NCI-H345 treated with DMSO at 0.1 percent for 48 hours (cell line): ENCODE results near the gene CDY2B.
"Not testable (repeated sequence)": the region's sequence is repeated elsewhere in the genome, so short reads cannot be mapped to it uniquely, and the experiment has no call there.

Experiments
- DNase-seq: peaks from one replicate; lab custom pipeline; 2025; ENCODE audit not compliant: unreplicated experiment; lab: John Stamatoyannopoulos, UW

Gene CDY2B, protein sequence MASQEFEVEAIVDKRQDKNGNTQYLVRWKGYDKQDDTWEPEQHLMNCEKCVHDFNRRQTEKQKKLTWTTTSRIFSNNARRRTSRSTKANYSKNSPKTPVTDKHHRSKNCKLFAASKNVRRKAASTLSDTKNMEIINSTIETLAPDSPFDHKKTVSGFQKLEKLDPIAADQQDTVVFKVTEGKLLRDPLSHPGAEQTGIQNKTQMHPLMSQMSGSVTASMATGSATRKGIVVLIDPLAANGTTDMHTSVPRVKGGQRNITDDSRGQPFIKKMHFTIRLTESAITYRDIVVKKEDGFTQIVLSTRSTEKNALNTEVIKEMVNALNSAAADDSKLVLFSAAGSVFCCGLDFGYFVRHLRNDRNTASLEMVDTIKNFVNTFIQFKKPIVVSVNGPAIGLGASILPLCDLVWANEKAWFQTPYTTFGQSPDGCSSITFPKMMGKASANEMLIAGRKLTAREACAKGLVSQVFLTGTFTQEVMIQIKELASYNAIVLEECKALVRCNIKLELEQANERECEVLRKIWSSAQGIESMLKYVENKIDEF

DNA sequence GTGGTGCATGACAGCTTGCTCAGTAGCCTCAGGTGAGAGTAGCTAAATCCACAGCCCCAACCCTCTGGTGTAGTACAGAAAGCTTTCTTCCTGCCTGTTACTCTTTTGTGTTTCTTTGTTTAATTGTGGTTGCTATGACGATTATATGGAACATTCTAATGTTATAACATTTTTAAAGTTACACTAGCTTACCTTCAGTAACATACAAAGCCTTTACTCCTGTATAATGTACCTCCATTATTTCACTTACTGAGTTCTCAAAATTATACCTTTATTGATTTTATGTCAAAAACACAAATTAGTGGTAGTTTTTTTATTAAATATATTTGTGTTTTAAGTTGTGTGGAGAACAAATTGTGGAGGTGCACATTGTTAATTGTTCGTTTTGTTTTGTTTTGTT is at the start of gene CDY2B:
TSS of gene CDY2B (minus strand) at position 101 of the 400 bp plus-strand sequence. CDS start 328 bp downstream, outside the sequence.
- DNase-seq: not testable (repeated sequence)

DNA sequence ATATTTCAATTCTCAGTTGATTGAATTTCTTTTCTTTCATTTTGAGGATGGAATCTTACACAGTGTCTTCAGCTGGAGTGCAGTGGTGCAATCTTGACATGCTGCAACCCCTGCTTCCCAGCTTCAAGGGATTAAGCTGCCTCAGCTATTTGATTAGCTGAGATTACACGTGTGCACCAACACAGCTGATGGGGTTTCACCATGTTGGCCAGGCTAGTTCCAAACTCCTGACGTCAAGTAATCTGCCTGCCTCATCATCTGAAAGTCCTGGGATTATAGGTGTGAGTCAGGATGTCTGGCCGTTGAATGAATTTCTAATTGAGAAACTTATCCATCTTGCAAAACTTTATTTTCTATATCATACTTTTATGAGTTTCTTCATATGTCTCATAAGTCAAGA is 28.0 kb upstream of the CDY2B start:
- DNase-seq: not testable (repeated sequence)

DNA sequence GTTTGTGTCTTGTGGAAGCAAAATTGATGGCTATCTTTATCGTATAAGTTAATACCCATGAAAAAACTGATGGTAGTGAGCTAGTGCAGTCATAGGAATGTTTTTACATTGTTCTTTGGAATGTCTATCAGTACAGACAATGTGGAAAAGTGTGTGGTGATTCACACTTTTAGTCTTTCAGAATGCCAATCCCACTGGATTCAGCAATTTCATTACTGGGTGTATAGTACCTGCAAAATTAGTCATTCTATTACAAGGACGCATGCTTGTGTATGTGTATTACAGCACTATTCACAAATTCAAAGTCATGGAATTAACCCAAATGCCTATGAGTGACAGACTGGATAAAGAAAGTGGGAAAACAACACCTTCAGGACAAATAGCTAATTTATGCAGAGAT is 27.3 kb upstream of the CDY2B start:
- not testable (repeated sequence) for DNase-seq

DNA sequence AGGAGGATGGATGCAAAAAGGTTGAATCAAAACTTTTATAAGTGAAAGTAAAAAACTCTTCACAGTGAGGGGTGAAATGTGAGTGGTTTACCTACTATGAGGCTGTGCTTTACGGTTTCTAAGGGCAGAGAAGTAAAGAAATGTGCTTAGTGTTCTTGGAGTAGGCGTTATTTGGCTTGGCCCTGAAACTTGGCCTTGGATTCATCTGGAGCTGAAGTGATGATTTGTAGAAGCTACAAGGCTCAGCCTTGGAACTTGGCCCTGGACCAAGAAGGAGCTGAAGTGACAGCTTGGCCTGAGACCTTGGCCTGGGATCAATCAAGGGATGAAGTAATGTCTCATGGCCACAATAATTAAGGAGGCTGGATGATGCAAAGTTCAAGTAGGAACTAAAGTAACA is 1.7 kb upstream of the CDY2B start:
- DNase-seq: not testable (repeated sequence)

DNA sequence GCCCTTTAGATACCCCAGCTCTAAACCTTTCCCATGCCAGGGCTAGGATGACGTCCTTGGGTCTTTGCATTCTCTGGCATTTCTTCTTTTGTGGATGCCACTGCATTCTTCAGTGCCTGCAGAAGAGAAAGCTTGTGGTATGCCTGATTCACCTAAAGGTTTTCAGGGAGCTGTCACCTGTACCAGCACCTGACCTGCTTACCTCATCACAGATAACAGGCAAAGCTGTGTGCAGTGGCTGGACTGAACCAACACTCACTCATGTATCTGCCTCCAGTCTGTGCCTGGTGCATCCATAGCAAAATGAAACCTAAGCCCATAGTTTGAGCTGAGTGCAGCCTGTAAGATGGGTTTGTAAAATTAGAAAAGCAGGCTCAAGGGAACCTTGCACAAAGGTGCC is 3.3 kb downstream of the CDY2B start:
- not testable (repeated sequence) for DNase-seq

DNA sequence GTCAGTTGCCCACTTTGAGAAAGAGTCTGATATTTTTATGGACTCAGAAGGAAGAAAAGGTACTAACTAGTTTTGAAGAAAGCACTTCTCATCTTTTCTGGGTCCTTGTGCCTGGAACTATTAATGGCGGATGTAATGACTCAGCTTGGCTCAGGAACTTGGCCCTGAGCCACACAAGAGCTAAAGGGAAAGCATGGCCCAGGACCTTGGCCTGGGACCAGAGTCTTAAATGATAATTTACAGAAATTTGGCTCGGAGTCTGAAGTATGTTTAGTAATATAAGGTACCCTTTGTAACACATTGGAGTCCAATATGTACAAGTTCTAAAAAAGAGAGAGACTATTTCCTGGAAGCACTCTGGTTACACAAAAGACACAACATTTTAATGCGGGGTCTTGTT is 4.6 kb downstream of the CDY2B start:
- DNase-seq: not testable (repeated sequence)

DNA sequence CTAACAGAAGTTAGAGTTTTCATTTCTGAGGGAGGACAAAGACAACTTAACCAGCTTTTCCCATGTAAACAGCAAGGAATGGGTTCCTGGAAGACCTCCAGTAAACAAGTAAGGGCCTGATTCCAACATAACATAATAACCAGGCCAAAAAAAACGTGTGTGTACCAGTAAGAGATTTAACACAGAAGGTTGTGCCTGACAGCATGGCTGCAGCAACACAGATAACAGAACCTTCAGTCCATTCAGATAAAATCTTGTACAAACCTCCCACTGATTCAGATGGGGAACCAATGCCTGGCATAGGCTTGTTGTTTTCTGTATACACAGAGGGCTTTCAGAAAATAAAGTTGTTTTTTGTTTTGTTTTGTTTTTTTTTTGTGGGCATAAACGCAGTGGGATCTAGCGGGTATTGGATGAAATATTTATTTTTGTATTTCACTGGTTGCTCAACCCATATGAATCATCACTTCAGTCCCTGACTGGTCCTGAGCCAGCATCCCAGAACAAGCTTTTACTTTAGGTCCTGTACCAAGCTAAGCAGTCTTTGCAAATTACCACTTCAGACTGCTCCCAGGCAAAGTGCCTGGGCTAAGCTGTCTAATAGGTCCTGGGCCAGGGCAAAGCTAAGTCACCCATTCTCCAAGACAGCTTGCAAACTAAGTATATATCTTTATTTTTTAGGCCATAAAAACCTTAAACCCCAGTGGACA is 8.7 kb downstream of the CDY2B start:
- DNase-seq: not testable (repeated sequence)

DNA sequence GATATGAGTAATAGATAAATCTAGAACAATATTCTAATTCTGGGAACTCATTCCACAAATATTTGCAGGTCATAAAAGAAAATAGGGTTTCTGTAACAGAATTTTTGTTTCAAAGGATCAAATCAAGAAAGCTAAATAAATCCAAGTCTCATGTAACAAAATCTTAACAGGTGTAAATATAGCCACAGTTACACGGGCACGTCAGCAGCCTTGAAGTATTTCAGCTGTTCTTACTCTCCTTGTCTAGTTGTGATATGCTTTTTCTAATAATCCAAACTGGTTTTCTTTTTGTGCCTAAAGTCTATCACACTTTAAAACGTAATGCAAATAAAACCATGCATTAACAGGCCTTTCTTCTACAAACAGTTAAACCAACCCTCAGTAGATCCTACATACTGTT is 9.3 kb downstream of the CDY2B start:
- DNase-seq: not testable (repeated sequence)

DNA sequence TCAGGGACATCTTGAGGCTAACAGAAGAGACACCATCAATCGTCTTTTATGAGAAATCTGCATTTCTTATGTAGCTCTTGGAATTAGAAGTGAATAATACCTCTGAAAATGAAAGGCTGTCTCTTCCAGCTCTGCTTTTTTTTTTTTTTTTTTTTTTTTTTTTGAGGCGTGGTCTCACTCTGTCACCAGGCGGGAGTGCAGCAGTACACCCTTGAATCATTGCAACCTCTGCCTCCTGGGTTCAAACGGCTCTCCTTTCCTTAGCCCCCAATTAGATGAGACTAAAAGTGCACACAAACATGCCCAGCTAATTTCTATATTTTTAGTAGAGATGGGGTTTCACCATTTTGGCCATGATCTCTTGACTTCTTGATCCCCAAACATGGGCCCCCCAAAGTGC is 12.2 kb downstream of the CDY2B start:
- not testable (repeated sequence) for DNase-seq

DNA sequence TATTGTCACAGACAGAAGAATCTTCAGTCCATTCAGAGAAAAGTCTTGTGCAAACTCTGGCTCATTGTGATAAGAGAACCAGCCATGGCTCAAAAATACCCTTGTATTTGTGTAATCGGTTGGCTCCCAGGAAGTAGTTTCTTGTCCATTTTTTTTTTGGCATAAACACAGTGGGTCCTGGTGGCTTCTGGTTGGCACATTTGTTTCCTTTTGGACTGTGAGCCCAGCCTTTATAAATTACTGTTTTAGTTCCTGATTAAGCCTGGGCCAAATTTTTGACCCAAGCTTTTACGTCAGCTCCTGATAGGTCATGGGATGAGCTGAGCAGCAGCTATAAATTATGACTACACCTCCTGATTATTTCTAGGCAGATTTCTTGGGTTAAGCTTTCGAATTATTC is 19.4 kb downstream of the CDY2B start:
- not testable (repeated sequence) for DNase-seq

DNA sequence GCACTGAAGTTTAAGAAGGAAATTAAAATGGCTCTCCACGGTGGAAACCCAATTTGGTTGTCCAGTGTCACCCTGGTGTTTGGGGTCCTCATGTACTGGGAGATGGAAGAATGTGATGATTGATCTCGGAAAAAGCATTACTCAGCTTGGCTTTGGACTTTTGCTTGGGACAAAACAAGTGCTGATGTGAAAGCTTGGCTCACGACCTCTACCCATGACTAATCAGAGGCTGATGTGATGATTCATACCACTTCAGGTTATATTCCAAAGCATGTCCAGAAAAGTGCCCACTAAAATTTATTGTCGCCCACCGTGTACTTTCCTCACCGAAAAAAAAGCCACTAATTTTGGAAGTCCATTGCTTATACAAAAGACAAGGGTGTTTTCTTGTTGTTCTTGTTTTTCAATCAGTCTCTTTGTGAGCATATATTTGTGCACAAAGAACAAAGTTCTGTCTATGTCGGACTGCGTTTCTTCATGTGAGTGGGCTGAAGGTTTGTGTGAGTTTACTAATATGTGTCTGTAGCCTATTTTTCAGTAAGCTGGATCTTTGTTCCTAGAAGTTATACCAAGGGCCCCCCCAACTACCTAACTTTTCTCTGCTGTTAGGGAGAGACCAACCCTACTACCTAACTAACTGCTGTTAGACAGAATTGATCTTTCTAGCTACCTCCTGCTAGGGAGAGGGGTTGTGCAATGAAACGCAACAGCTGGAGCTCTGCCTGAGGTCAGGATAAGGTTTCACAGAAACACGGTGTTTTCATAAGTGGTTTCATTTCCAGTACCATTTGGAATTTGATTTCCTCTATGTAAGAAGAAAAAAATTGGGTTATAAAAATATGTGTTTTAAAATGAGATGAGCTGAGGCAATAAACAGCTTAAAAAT is 22.8 kb downstream of the CDY2B start:
- DNase-seq: not testable (repeated sequence)

DNA sequence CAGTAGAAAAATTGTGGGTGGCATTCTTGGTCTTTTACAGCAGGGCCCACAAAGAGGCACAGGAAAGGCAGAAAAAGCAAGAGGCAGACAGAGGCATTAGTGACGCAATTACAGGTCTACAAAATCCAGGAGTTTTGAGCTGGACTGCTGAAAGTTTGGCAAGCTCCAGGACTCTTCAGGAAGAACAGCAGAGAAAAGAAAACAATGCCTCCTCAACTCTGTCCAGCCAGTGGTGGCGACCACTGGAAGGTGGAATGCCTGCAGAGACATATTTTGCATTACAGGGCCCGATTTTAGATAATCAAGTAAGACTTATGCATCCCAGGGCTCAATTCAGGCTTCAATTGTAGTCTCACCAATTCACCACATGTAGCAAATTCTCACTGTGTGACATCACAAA is 23.5 kb downstream of the CDY2B start:
- DNase-seq: not testable (repeated sequence)

DNA sequence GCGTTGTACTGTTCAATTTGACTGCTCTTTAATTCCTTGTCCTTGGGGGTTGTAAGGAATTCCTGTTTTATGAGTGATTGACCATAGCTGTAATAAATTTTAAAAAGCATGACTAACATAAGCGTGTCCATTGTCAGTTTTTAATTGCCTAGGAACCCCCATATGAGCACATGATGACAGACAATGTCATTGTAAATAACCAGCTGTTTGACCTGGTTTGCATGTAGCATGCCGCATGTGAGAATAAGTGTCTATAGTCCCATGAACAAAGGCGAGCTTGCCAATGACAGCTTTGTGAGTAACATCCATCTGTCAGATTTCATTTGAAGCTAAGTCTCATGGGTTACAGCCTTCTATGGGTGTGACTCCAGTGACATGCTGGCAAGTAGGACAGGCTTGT is 30.9 kb downstream of the CDY2B start:
- DNase-seq: not testable (repeated sequence)

DNA sequence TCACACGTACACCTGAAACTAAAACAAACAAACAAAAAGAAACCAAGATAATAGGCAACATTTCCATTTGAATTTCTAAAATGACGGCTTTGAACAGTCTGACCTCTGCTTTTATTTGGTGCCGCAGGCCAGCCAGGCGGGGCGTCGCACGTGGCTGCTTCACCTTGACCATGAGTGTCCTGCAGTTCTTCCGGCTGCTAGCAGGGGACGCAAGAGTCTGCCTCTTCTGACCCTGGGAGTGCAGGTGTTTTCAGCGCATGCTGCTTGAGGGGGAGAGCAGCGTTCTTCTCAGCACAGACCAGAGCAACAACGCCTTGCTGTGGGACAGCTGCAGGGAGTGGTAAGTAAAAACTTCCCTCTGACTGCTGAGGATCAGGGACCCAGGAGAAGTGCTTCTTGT is 47.9 kb downstream of the CDY2B start:
- DNase-seq: not testable (repeated sequence)
